ENCODE data around the gene CDC40.

GRCh38 chr6:110246900-110247546, 66.8 kb downstream of the CDC40 start:
- TF ChIP-seq CTCF (IDR thresholded peaks at IDR 0.05; ENCODE audit: insufficient read depth, low read length) (no peak), POLR2AphosphoS5 (IDR thresholded peaks at IDR 0.05; ENCODE audit: low read depth) (no peak), GABPA (IDR thresholded peaks at IDR 0.05; ENCODE audit: low read depth) (no peak), REST (IDR thresholded peaks at IDR 0.05; ENCODE audit: insufficient replicate concordance, low read depth) (no peak)

All from HL-60 (cell line).